GM12892 (cell line): ENCODE results near the gene UCK2.

Source experiments
- POLR2A ChIP-seq: IDR thresholded peaks from 2 replicates; pipeline ENCODE4 v1.6.1; 2011; ENCODE audit warnings: low read depth, low read length, control low read depth
- POLR2AphosphoS5 ChIP-seq: IDR thresholded peaks from 2 replicates; pipeline ENCODE4 v1.6.1; 2011; ENCODE audit warnings: low read depth, low read length, control low read depth

DNA sequence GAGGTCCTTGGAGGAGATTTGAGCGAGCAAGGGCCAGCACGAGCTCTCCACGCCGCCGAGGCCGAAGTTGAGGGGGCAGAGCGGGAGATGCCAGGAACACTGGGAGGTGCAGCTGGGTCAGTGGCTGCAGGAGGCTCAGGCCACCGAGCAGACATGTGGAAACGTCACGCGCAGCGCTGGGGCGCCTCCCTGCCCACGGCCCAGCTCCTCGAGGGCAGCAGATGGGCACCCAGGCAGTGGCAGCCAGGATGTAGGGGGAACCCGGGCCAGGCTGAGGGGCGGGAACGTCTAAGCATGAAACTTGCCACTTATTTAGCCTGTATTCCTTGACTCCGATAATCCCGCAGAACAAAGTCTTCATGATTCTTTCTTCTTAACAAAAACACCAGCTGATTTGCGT, 114.1 kb downstream of the UCK2 start:
- no peak for TF ChIP-seq POLR2A
- TF ChIP-seq POLR2AphosphoS5 = no peak
